GM19351 (cell line): ENCODE results near the gene SDC1.

Experiments
- ATAC-seq: cut with Tn5 transposase; IDR thresholded peaks from one replicate; pipeline ENCODE4 v1.9.1; 2021; ENCODE audit warnings: mild to moderate bottlenecking, moderate library complexity; ENCODE audit not compliant: unreplicated experiment

SDC1 gene

GRCh38 chr2:20215183-20216040 is 9.5 kb downstream of the SDC1 start:
- no peak for ATAC-seq

- no peak for ATAC-seq
These were observed 10.3 kb downstream of the SDC1 start for GRCh38 chr2:20214566-20215182.

- ATAC-seq = no peak
These were observed 11.0 kb downstream of the SDC1 start for GRCh38 chr2:20213651-20214565.

- no peak for ATAC-seq
These were observed 11.9 kb downstream of the SDC1 start for GRCh38 chr2:20212871-20213503.

GRCh38 chr2:20212459-20212870 is 12.5 kb downstream of the SDC1 start:
- ATAC-seq = peak; percentile 41

GRCh38 chr2:20211860-20212458 is 13.0 kb downstream of the SDC1 start:
- ATAC-seq = peak; percentile 12

GRCh38 chr2:20211420-20211819 is 13.5 kb downstream of the SDC1 start:
- ATAC-seq = no peak

- ATAC-seq = no peak
These were observed 14.5 kb downstream of the SDC1 start for GRCh38 chr2:20210462-20210861.

GRCh38 chr2:20209373-20210109 is 15.4 kb downstream of the SDC1 start:
- ATAC-seq = no peak

GRCh38 chr2:20208476-20208859 is 16.5 kb downstream of the SDC1 start:
- no peak for ATAC-seq

GRCh38 chr2:20207051-20207450 is 17.9 kb downstream of the SDC1 start:
- peak; percentile 77 for ATAC-seq

- no peak for ATAC-seq
These were observed 18.9 kb downstream of the SDC1 start for GRCh38 chr2:20205915-20206524.

- ATAC-seq = no peak
These were observed 19.9 kb downstream of the SDC1 start for GRCh38 chr2:20205069-20205468.

GRCh38 chr2:20203521-20204225 is 21.3 kb downstream of the SDC1 start:
- ATAC-seq = no peak

- ATAC-seq = no peak
These were observed 21.9 kb downstream of the SDC1 start for GRCh38 chr2:20203072-20203471.

GRCh38 chr2:20201671-20202070 is 23.3 kb downstream of the SDC1 start:
- ATAC-seq = no peak

GRCh38 chr2:20200697-20201555 is 24.0 kb downstream of the SDC1 start:
- ATAC-seq = no peak
